SIG-M5 treated with dmso at 0.1 percent for 504 hours (cell line): Measurements from ENCODE around the gene RNF26.

Source experiments
- DNase-seq: peaks from one replicate; lab custom pipeline; 2025; ENCODE audit not compliant: unreplicated experiment; lab: John Stamatoyannopoulos, UW

RNF26 gene

GRCh38 chr11:119315131-119316015 lies 19.0 kb upstream of the RNF26 start:
- DNase-seq: no peak

- DNase-seq: no peak
Measured at GRCh38 chr11:119316016-119316728, 18.2 kb upstream of the RNF26 start.

- no peak for DNase-seq
Measured at GRCh38 chr11:119316729-119317591, 17.4 kb upstream of the RNF26 start, which contains the start of gene MCAM. MCAM (minus strand) TSS chr11:119317130; CDS start chr11:119317101, 29 bp downstream.

GRCh38 chr11:119317592-119318239 lies 16.6 kb upstream of the RNF26 start:
- peak; percentile 5 for DNase-seq

GRCh38 chr11:119318240-119319135 lies 15.8 kb upstream of the RNF26 start:
- no peak for DNase-seq

- DNase-seq: no peak
Measured at GRCh38 chr11:119319136-119319699, 15.1 kb upstream of the RNF26 start.

- DNase-seq: no peak
Measured at GRCh38 chr11:119319700-119320239, 14.6 kb upstream of the RNF26 start.

- DNase-seq: no peak
Measured at GRCh38 chr11:119320240-119320775, 14.0 kb upstream of the RNF26 start.

GRCh38 chr11:119320776-119321524 lies 13.4 kb upstream of the RNF26 start:
- DNase-seq: no peak

GRCh38 chr11:119322360-119322739 lies 12.0 kb upstream of the RNF26 start:
- DNase-seq: peak; percentile 22

GRCh38 chr11:119322921-119323531 lies 11.3 kb upstream of the RNF26 start:
- DNase-seq: no peak

- DNase-seq: peak; percentile 62
Measured at GRCh38 chr11:119323532-119324033, 10.7 kb upstream of the RNF26 start.

GRCh38 chr11:119324189-119324588 lies 10.1 kb upstream of the RNF26 start:
- no peak for DNase-seq

GRCh38 chr11:119329320-119329719 lies 5.0 kb upstream of the RNF26 start:
- DNase-seq: no peak

GRCh38 chr11:119330237-119330636 lies 4.1 kb upstream of the RNF26 start:
- no peak for DNase-seq

- no peak for DNase-seq
Measured at GRCh38 chr11:119332111-119332765, 2.1 kb upstream of the RNF26 start.

GRCh38 chr11:119335091-119335654 lies 846 bp downstream of the RNF26 start:
- DNase-seq: no peak
